Measurements from ENCODE around the gene AHCYL2. TPM values are rescaled to one million over a fixed set of nuclear protein-coding genes. Genes with fewer than 3 reads are reported as not detected.
"Not testable (repeated sequence)": the region's sequence is repeated elsewhere in the genome, so short reads cannot be mapped to it uniquely, and the experiment has no call there.

The AHCYL2 gene
- total RNA-seq, 1 donor from 2014 or later = 39.3 TPM

GRCh38 chr7:129468547-129468946 lies 243.7 kb downstream of the AHCYL2 start:
- no peak for DNase-seq (ENCODE audit: low spot score)
- Histone ChIP-seq H3K27me3 (no peaks in the 10 kb centered on the region), H3K4me1 (no peaks in the 10 kb centered on the region), H2AFZ (replicated peaks) (no peak overlapping the region), H4K20me1 (ENCODE audit: low read depth) (no peaks in the 10 kb centered on the region), H3K9ac (no peak overlapping the region), H3K4me3 (no peak overlapping the region), H3K27ac (no peak overlapping the region), H3K79me2 (ENCODE audit: low read depth) (no peaks in the 10 kb centered on the region), H3F3A (ENCODE audit: low read depth) (no peaks in the 10 kb centered on the region), H3K36me3 (no peaks in the 10 kb centered on the region), H3K4me2 (no peak overlapping the region), H3K9me3 (ENCODE audit: low read depth) (no peaks in the 10 kb centered on the region)
- Mint-ChIP-seq H3K27ac (no peak overlapping the region), H3K27me3 (ENCODE audit: insufficient read depth, low read depth) (no peaks in the 10 kb centered on the region), H3K4me3 (no peak overlapping the region), H3K36me3 (peaks cover 2% of the 10 kb centered on the region), H3K4me1 (no peaks in the 10 kb centered on the region), H3K9me3 (no peaks in the 10 kb centered on the region)
- TF ChIP-seq EZH2 (IDR thresholded peaks at IDR 0.05) (no peak), CTCF (IDR thresholded peaks at IDR 0.05) (no peak), EZH2phosphoT487 (IDR thresholded peaks at IDR 0.05) (no peak)

DNA sequence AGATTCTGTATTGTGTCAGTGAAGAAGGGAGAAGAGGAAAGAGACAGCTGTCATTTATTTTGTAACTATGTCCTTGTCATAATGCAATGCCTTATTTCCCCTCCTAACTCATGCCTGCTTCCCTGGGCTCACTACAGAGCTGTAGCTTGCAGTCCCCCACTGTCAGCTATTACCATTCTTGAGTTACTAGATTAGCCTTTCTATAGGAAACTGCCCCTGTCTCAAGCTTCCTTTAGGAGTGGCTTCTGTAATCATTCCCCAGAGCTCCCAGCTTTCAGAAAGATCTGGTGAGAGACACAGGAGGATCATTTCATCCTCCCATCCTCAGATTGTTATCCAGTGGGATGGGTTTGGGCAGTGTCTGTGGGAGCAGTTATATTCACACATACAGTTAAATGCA lies 245.1 kb downstream of the AHCYL2 start:
- H3K27me3 ChIP-seq = no peaks in the 10 kb centered on the region
- TF ChIP-seq EZH2phosphoT487 (IDR thresholded peaks at IDR 0.05) (no peak), CTCF (IDR thresholded peaks at IDR 0.05) (no peak), EZH2 (IDR thresholded peaks at IDR 0.05) (no peak)
- no peak for DNase-seq (ENCODE audit: low spot score)
- no peak overlapping the region for H3K4me3 ChIP-seq
- no peak overlapping the region for H3K27ac ChIP-seq
- H3K4me1 ChIP-seq = no peaks in the 10 kb centered on the region
- Mint-ChIP-seq H3K36me3 (peaks cover 4% of the 10 kb centered on the region), H3K4me3 (no peak overlapping the region), H3K9me3 (peaks cover 1% of the 10 kb centered on the region), H3K4me1 (no peaks in the 10 kb centered on the region), H3K27me3 (ENCODE audit: insufficient read depth, low read depth) (no peaks in the 10 kb centered on the region), H3K27ac (no peak overlapping the region)
- no peaks in the 10 kb centered on the region for H3K79me2 ChIP-seq (ENCODE audit: low read depth)
- H3K36me3 ChIP-seq = peaks cover 3% of the 10 kb centered on the region
- no peak overlapping the region for H3K9ac ChIP-seq
- no peaks in the 10 kb centered on the region for H4K20me1 ChIP-seq (ENCODE audit: low read depth)
- no peak overlapping the region for H3K4me2 ChIP-seq
- H3K9me3 ChIP-seq (ENCODE audit: low read depth) = no peaks in the 10 kb centered on the region
- no peaks in the 10 kb centered on the region for H3F3A ChIP-seq (ENCODE audit: low read depth)
- H2AFZ ChIP-seq (replicated peaks) = no peak overlapping the region

- no peak overlapping the region for H3K4me3 Mint-ChIP-seq
- H3K27me3 Mint-ChIP-seq (ENCODE audit: insufficient read depth, low read depth) = no peaks in the 10 kb centered on the region
- no peaks in the 10 kb centered on the region for H3K27me3 ChIP-seq
- H3K27ac ChIP-seq = no peak overlapping the region
- no peaks in the 10 kb centered on the region for H4K20me1 ChIP-seq (ENCODE audit: low read depth)
- H3K9ac ChIP-seq = no peak overlapping the region
- no peaks in the 10 kb centered on the region for H3K4me1 ChIP-seq
- H3K36me3 Mint-ChIP-seq = peaks cover 3% of the 10 kb centered on the region
- DNase-seq (ENCODE audit: low spot score) = no peak
- H3K27ac Mint-ChIP-seq = no peak overlapping the region
- H3K4me2 ChIP-seq = no peak overlapping the region
- peaks cover 4% of the 10 kb centered on the region for H3K9me3 Mint-ChIP-seq
- H3K79me2 ChIP-seq (ENCODE audit: low read depth) = no peaks in the 10 kb centered on the region
- peaks cover 3% of the 10 kb centered on the region for H3K36me3 ChIP-seq
- no peak overlapping the region for H3K4me3 ChIP-seq
- no peaks in the 10 kb centered on the region for H3F3A ChIP-seq (ENCODE audit: low read depth)
- no peak for TF ChIP-seq EZH2 (IDR thresholded peaks at IDR 0.05)
- H3K9me3 ChIP-seq (ENCODE audit: low read depth) = no peaks in the 10 kb centered on the region
- H2AFZ ChIP-seq (replicated peaks) = no peak overlapping the region
- no peaks in the 10 kb centered on the region for H3K4me1 Mint-ChIP-seq
These were observed 245.6 kb downstream of the AHCYL2 start for GRCh38 chr7:129470411-129470810.

GRCh38 chr7:129471402-129471827 lies 246.6 kb downstream of the AHCYL2 start:
- no peak overlapping the region for H3K27ac ChIP-seq
- Mint-ChIP-seq H3K36me3 (peaks cover 5% of the 10 kb centered on the region), H3K27ac (no peak overlapping the region), H3K9me3 (peaks cover 6% of the 10 kb centered on the region), H3K4me1 (no peaks in the 10 kb centered on the region), H3K4me3 (no peak overlapping the region), H3K27me3 (ENCODE audit: insufficient read depth, low read depth) (no peaks in the 10 kb centered on the region)
- no peaks in the 10 kb centered on the region for H3F3A ChIP-seq (ENCODE audit: low read depth)
- H3K4me3 ChIP-seq = no peak overlapping the region
- no peak overlapping the region for H2AFZ ChIP-seq (replicated peaks)
- no peaks in the 10 kb centered on the region for H3K27me3 ChIP-seq
- no peak for DNase-seq (ENCODE audit: low spot score)
- no peaks in the 10 kb centered on the region for H3K9me3 ChIP-seq (ENCODE audit: low read depth)
- H3K9ac ChIP-seq = no peak overlapping the region
- H3K4me1 ChIP-seq = no peaks in the 10 kb centered on the region
- no peaks in the 10 kb centered on the region for H3K79me2 ChIP-seq (ENCODE audit: low read depth)
- H4K20me1 ChIP-seq (ENCODE audit: low read depth) = no peaks in the 10 kb centered on the region
- no peak for TF ChIP-seq EZH2phosphoT487 (IDR thresholded peaks at IDR 0.05)
- TF ChIP-seq CTCF (IDR thresholded peaks at IDR 0.05) = no peak
- no peak for TF ChIP-seq EZH2 (IDR thresholded peaks at IDR 0.05)
- H3K4me2 ChIP-seq = no peak overlapping the region
- H3K36me3 ChIP-seq = peaks cover 3% of the 10 kb centered on the region

DNA sequence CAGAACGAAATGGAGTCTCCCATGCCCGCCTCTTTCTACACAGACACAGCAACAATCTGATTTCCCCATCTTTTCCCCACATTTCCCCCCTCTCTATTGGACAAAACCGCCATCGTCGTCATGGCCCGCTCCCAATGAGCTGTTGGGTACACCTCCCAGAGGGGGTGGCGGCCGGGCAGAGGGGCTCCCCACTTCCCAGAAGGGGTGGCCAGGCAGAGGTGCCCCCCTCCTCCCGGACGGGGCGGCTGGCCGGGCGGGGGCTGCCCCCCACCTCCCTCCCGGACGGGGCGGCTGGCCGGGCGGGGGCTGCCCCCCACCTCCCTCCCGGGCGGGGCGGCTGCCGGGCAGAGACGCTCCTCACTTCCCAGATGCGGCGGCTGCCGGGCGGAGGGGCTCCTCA lies 251.1 kb downstream of the AHCYL2 start:
- not testable (repeated sequence) for H3K4me3 Mint-ChIP-seq; H3K9ac ChIP-seq; H3K36me3 ChIP-seq; H3K9me3 ChIP-seq (ENCODE audit: low read depth); H3K27ac Mint-ChIP-seq; H2AFZ ChIP-seq (replicated peaks); DNase-seq (ENCODE audit: low spot score); H4K20me1 ChIP-seq (ENCODE audit: low read depth); H3K27me3 ChIP-seq; H3K27me3 Mint-ChIP-seq (ENCODE audit: insufficient read depth, low read depth); H3K79me2 ChIP-seq (ENCODE audit: low read depth); H3K27ac ChIP-seq; H3K4me1 ChIP-seq; H3K4me2 ChIP-seq; H3K4me1 Mint-ChIP-seq; H3F3A ChIP-seq (ENCODE audit: low read depth); H3K4me3 ChIP-seq
- Mint-ChIP-seq H3K36me3 (peaks cover 20% of the 10 kb centered on the region), H3K9me3 (peaks cover 11% of the 10 kb centered on the region)

DNA sequence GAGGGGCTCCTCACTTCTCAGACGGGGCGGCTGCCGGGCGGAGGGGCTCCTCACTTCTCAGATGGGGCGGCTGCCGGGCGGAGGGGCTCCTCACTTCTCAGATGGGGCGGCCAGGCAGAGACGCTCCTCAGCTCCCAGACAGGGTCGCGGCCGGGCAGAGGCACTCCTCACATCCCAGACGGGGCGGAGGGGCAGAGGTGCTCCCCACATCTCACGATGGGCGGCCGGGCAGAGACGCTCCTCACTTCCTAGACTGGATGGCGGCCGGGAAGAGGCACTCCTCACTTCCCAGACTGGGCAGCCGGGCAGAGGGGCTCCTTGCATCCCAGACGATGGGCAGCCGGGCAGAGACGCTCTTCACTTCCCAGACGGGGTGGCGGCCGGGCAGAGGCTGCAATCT lies 251.6 kb downstream of the AHCYL2 start:
- peaks cover 11% of the 10 kb centered on the region for H3K9me3 Mint-ChIP-seq
- H3K4me3 Mint-ChIP-seq; H3K27ac ChIP-seq; H2AFZ ChIP-seq (replicated peaks); H3K9ac ChIP-seq; H3K27ac Mint-ChIP-seq; H3K4me2 ChIP-seq; H3K4me3 ChIP-seq; H3K4me1 ChIP-seq; H3K36me3 ChIP-seq; H3K4me1 Mint-ChIP-seq; H3K79me2 ChIP-seq (ENCODE audit: low read depth); H3F3A ChIP-seq (ENCODE audit: low read depth); DNase-seq (ENCODE audit: low spot score); H3K27me3 Mint-ChIP-seq (ENCODE audit: insufficient read depth, low read depth); H3K9me3 ChIP-seq (ENCODE audit: low read depth); H4K20me1 ChIP-seq (ENCODE audit: low read depth); H3K27me3 ChIP-seq: not testable (repeated sequence)
- H3K36me3 Mint-ChIP-seq = peaks cover 20% of the 10 kb centered on the region
